H9 (cell line): ENCODE data around the gene GAS5. TPM values are rescaled to one million over a fixed set of nuclear protein-coding genes. Genes with fewer than 3 reads are reported as not detected.
"Not testable (repeated sequence)": the region's sequence is repeated elsewhere in the genome, so short reads cannot be mapped to it uniquely, and the experiment has no call there.

ENCODE experiments used
- DNase-seq: peaks from one replicate; pipeline ENCODE4 v3.0.0-alpha.2; 2017
- H2AFZ ChIP-seq: one replicate; pipeline ENCODE4 v1.6.1; 2013; ENCODE audit warnings: mild to moderate bottlenecking, low read length, control low read depth, moderate library complexity
- H2AK5ac ChIP-seq: 2 replicates; pipeline ENCODE4 v1.6.1; 2013; ENCODE audit warnings: low read length, control low read depth, mixed read lengths; ENCODE audit not compliant: insufficient read length
- H2BK120ac ChIP-seq: one replicate; pipeline ENCODE4 v1.6.1; 2013; ENCODE audit warnings: low read depth, mild to moderate bottlenecking, low read length, control low read depth, inconsistent platforms; ENCODE audit not compliant: poor library complexity, severe bottlenecking
- H2BK12ac ChIP-seq: 2 replicates; pipeline ENCODE4 v1.6.1; 2013; ENCODE audit warnings: low read length, control low read depth, mixed read lengths, low read depth; ENCODE audit not compliant: insufficient read length
- H2BK15ac ChIP-seq: 2 replicates; pipeline ENCODE4 v1.6.1; 2013; ENCODE audit warnings: low read depth, low read length, control low read depth
- H2BK20ac ChIP-seq: one replicate; pipeline ENCODE4 v1.6.1; 2013; ENCODE audit warnings: low read depth, mild to moderate bottlenecking, low read length, control low read depth, inconsistent platforms; ENCODE audit not compliant: poor library complexity, severe bottlenecking
- H2BK5ac ChIP-seq: 2 replicates; pipeline ENCODE4 v1.6.1; 2013; ENCODE audit warnings: low read length, control low read depth, mixed read lengths; ENCODE audit not compliant: insufficient read length
- H3K14ac ChIP-seq: 2 replicates; pipeline ENCODE4 v1.6.1; 2013; ENCODE audit warnings: low read length, control low read depth; ENCODE audit not compliant: insufficient read depth
- H3K18ac ChIP-seq: 2 replicates; pipeline ENCODE4 v1.6.1; 2013; ENCODE audit warnings: low read depth, mild to moderate bottlenecking, mixed read lengths, low read length, control low read depth; ENCODE audit not compliant: insufficient read length
- H3K23ac ChIP-seq: 2 replicates; pipeline ENCODE4 v1.6.1; 2013; ENCODE audit warnings: low read length, control low read depth, mixed read lengths, low read depth; ENCODE audit not compliant: insufficient read length
- H3K23me2 ChIP-seq: 2 replicates; pipeline ENCODE4 v1.6.1; 2013; ENCODE audit warnings: low read depth, mild to moderate bottlenecking, mixed read lengths, low read length, control low read depth; ENCODE audit not compliant: insufficient read length, poor library complexity, severe bottlenecking
- H3K27ac ChIP-seq: 2 replicates; pipeline ENCODE4 v1.5.1; 2013; ENCODE audit warnings: low read length, control low read depth, mixed read lengths, low read depth; ENCODE audit not compliant: insufficient read length
- H3K27me3 ChIP-seq: 2 replicates; pipeline ENCODE4 v1.6.1; 2013; ENCODE audit warnings: low read length, control low read depth, inconsistent platforms; ENCODE audit not compliant: insufficient read depth
- H3K4ac ChIP-seq: 2 replicates; pipeline ENCODE4 v1.6.1; 2013; ENCODE audit warnings: low read depth, mild to moderate bottlenecking, control low read depth, inconsistent platforms, low read length, moderate library complexity
- H3K4me1 ChIP-seq: 2 replicates; pipeline ENCODE4 v1.6.1; 2013; ENCODE audit warnings: low read length, control low read depth, inconsistent platforms; ENCODE audit not compliant: insufficient read depth
- H3K4me2 ChIP-seq: 2 replicates; pipeline ENCODE4 v1.6.1; 2013; ENCODE audit warnings: low read length, control low read depth, mixed read lengths; ENCODE audit not compliant: insufficient read length, insufficient read depth
- H3K56ac ChIP-seq: 2 replicates; pipeline ENCODE4 v1.6.1; 2013; ENCODE audit warnings: low read depth, mild to moderate bottlenecking, mixed read lengths, low read length, control low read depth; ENCODE audit not compliant: insufficient read length
- H3K79me1 ChIP-seq: 2 replicates; pipeline ENCODE4 v1.6.1; 2013; ENCODE audit warnings: low read depth, mild to moderate bottlenecking, moderate library complexity, low read length, control low read depth, inconsistent platforms; ENCODE audit not compliant: insufficient read depth, poor library complexity, severe bottlenecking
- H3K79me2 ChIP-seq: 2 replicates; pipeline ENCODE4 v1.6.1; 2013; ENCODE audit warnings: low read length, control low read depth, inconsistent platforms; ENCODE audit not compliant: insufficient read depth
- H3K9ac ChIP-seq: 2 replicates; pipeline ENCODE4 v1.6.1; 2013; ENCODE audit warnings: low read length, control low read depth, mixed read lengths; ENCODE audit not compliant: insufficient read length; ENCODE audit errors: extremely low read depth
- H3K9me3 ChIP-seq: one replicate; pipeline ENCODE4 v1.6.1; 2013; ENCODE audit warnings: low read depth, low read length, inconsistent platforms; ENCODE audit not compliant: control insufficient read depth
- H3T11ph ChIP-seq: one replicate; pipeline ENCODE4 v1.6.1; 2013; ENCODE audit warnings: mild to moderate bottlenecking, low read length, control low read depth, inconsistent platforms
- H4K20me1 ChIP-seq: one replicate; pipeline ENCODE4 v1.6.1; 2013; ENCODE audit not compliant: control insufficient read depth, insufficient read length, insufficient read depth
- H4K5ac ChIP-seq: 2 replicates; pipeline ENCODE4 v1.6.1; 2013; ENCODE audit warnings: low read depth, mild to moderate bottlenecking, mixed read lengths, low read length, control low read depth; ENCODE audit not compliant: insufficient read length
- H4K8ac ChIP-seq: replicated peaks from 2 replicates; pipeline ENCODE4 v1.6.1; 2013; ENCODE audit warnings: low read length, control low read depth, mixed read lengths, low read depth; ENCODE audit not compliant: insufficient read length
- H4K91ac ChIP-seq: 2 replicates; pipeline ENCODE4 v1.6.1; 2013; ENCODE audit warnings: low read depth, mild to moderate bottlenecking, moderate library complexity, mixed read lengths, low read length, control low read depth; ENCODE audit not compliant: insufficient read length
- H3K27ac Mint-ChIP-seq, 3 experiments: 2 replicates in 2 of 3; 3 replicates in 1 of 3; pipeline ENCODE4 v1.8.0; 2020 to 2021; ENCODE audit warnings: mixed read lengths in 3 of 3, mild to moderate bottlenecking in 1 of 3, moderate library complexity in 1 of 3
- H3K27me3 Mint-ChIP-seq: 2 replicates; pipeline ENCODE4 v1.8.0; 2021; ENCODE audit warnings: low read depth, mild to moderate bottlenecking, moderate library complexity, mixed read lengths
- H3K36me3 Mint-ChIP-seq, 3 experiments: 2 replicates in 2 of 3; 3 replicates in 1 of 3; pipeline ENCODE4 v1.8.0; 2020 to 2021; ENCODE audit warnings: low read depth in 3 of 3, mixed read lengths in 3 of 3; ENCODE audit not compliant: insufficient read depth in 1 of 3
- H3K4me1 Mint-ChIP-seq, 2 experiments: 2 replicates each; pipeline ENCODE4 v1.8.0; 2020; ENCODE audit warnings: mixed read lengths in 2 of 2
- H3K4me3 Mint-ChIP-seq, 2 experiments: 2 replicates in 1 of 2; 3 replicates in 1 of 2; pipeline ENCODE4 v1.8.0; 2020 to 2021; ENCODE audit warnings: mild to moderate bottlenecking in 2 of 2, mixed read lengths in 2 of 2, moderate library complexity in 1 of 2
- H3K9me3 Mint-ChIP-seq, 2 experiments: 2 replicates in 1 of 2; 3 replicates in 1 of 2; pipeline ENCODE4 v1.8.0; 2020; ENCODE audit warnings: mild to moderate bottlenecking in 2 of 2, mixed read lengths in 2 of 2, moderate library complexity in 1 of 2
- WGBS: extraction: QIAGEN DNeasy Blood & Tissue Kit; methylation state at CpG from one replicate; pipeline ENCODE4 v1.1.7; 2013; ENCODE audit warnings: missing lambda C conversion rate, low lambda C conversion rate, mixed read lengths; ENCODE audit not compliant: insufficient read length; ENCODE audit errors: extremely low coverage; 5-methylcytosine and 5-hydroxymethylcytosine counted together
- total RNA-seq: library from RNA; stranded (reverse); gene quantifications from 2 replicates; pipeline ENCODE4 v1.2.1, GENCODE V29; 2021
- TF ChIP-seq, protein P1 (sequence below): fragments of 200-600 bp; sonication (generic); conservative IDR thresholded peaks from 3 replicates; pipeline ENCODE4 v1.8.0; 2021; ENCODE audit warnings: antibody characterized with exemption, mild to moderate bottlenecking

GAS5 gene
- total RNA-seq, 1 experiment from 2014 or later: 690 TPM

DNA sequence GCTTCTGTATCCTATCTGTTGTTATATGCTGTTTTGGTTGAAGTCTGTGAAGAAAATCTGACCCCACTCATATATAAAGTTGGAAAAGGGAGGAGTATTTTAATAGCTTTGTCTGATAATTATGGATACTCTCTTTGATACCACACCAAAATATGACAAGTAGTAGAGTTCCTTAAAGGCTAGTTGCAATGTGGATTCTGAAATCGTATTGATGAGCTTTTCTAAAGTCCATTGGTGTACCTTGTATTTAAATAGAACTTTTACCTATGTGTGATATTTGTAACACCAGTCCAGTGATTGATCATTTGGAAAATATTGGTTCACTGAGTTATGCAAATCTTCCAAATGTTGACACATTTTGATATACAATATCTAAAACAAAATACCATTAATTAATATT lies 7.7 kb downstream of the GAS5 start:
- Histone ChIP-seq H3K23me2 (no peaks in the 10 kb centered on the region), H3K79me2 (no peaks in the 10 kb centered on the region), H3K27ac (no peak overlapping the region), H4K8ac (no peak overlapping the region), H2BK12ac (no peak overlapping the region), H4K20me1 (no peaks in the 10 kb centered on the region), H3K18ac (no peak overlapping the region), H3K9ac (no peak overlapping the region), H2BK20ac (no peak overlapping the region), H3K4me2 (no peak overlapping the region), H3T11ph (no peak overlapping the region), H3K9me3 (no peaks in the 10 kb centered on the region), H2BK5ac (no peak overlapping the region), H2BK120ac (no peak overlapping the region), H3K79me1 (no peaks in the 10 kb centered on the region), H3K23ac (no peak overlapping the region), H2BK15ac (no peak overlapping the region), H4K5ac (no peak overlapping the region), H3K4me1 (no peaks in the 10 kb centered on the region), H3K27me3 (no peaks in the 10 kb centered on the region), H3K14ac (no peak overlapping the region), H2AFZ (no peak overlapping the region), H2AK5ac (no peak overlapping the region), H3K56ac (no peak overlapping the region), H4K91ac (no peak overlapping the region), H3K4ac (no peak overlapping the region)
- no peak for DNase-seq
- no CpG with 5 or more reads among the region's 1 CpG for WGBS
- H3K27ac Mint-ChIP-seq: no peak overlapping the region
- no peaks in the 10 kb centered on the region for H3K9me3 Mint-ChIP-seq
- no peak overlapping the region for H3K4me3 Mint-ChIP-seq
- TF ChIP-seq, protein P1, sequence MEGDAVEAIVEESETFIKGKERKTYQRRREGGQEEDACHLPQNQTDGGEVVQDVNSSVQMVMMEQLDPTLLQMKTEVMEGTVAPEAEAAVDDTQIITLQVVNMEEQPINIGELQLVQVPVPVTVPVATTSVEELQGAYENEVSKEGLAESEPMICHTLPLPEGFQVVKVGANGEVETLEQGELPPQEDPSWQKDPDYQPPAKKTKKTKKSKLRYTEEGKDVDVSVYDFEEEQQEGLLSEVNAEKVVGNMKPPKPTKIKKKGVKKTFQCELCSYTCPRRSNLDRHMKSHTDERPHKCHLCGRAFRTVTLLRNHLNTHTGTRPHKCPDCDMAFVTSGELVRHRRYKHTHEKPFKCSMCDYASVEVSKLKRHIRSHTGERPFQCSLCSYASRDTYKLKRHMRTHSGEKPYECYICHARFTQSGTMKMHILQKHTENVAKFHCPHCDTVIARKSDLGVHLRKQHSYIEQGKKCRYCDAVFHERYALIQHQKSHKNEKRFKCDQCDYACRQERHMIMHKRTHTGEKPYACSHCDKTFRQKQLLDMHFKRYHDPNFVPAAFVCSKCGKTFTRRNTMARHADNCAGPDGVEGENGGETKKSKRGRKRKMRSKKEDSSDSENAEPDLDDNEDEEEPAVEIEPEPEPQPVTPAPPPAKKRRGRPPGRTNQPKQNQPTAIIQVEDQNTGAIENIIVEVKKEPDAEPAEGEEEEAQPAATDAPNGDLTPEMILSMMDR: no peak
- H3K4me1 Mint-ChIP-seq: peaks cover 8 to 15% of the 10 kb centered on the region in 2 experiments
- no peaks in the 10 kb centered on the region for H3K27me3 Mint-ChIP-seq
- H3K36me3 Mint-ChIP-seq: peaks cover 28 to 79% (median 54%) of the 10 kb centered on the region in 3 experiments

DNA sequence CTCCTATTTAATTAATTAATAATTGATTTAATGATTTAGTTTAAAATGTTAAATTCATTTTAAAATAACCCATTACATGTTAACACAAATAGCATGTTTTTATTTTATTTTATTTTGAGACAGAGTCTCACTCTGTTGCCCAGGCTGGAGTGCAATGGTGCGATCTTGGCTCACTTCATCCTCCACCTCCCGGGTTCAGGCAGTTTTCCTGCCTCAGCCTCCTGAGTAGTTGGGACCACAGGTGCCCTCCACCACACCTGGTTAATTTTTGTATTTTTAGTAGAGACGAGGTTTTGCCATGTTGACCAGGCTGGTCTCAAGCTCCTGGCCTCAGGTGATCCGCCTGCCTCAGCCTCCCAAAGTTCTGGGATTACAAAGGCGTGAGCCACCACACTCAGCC lies 8.2 kb downstream of the GAS5 start:
- not testable (repeated sequence) for H4K8ac ChIP-seq, H2BK5ac ChIP-seq, H3K23ac ChIP-seq, H3K9me3 Mint-ChIP-seq, H3K23me2 ChIP-seq, H3K27me3 Mint-ChIP-seq, H3T11ph ChIP-seq, H2AFZ ChIP-seq, DNase-seq, H3K27ac Mint-ChIP-seq, H2BK20ac ChIP-seq, H3K9ac ChIP-seq, H3K14ac ChIP-seq, H2BK12ac ChIP-seq, H3K79me2 ChIP-seq, H3K18ac ChIP-seq, H3K4me2 ChIP-seq, H3K4me3 Mint-ChIP-seq, H3K79me1 ChIP-seq, H3K56ac ChIP-seq, H2AK5ac ChIP-seq, H4K91ac ChIP-seq, H2BK120ac ChIP-seq, H3K9me3 ChIP-seq, H3K27me3 ChIP-seq, H3K4ac ChIP-seq, H3K4me1 ChIP-seq, H2BK15ac ChIP-seq, H3K27ac ChIP-seq, H4K20me1 ChIP-seq, H4K5ac ChIP-seq
- Mint-ChIP-seq H3K36me3 (peaks cover 23 to 79% (median 54%) of the 10 kb centered on the region in 3 experiments), H3K4me1 (peaks cover 6 to 11% of the 10 kb centered on the region in 2 experiments)
- no CpG with 5 or more reads among the region's 5 CpGs for WGBS
